HepG2 (cell line): Measurements from ENCODE around the gene MUTYH. TPM values are rescaled to one million over a fixed set of nuclear protein-coding genes. Genes with fewer than 3 reads are reported as not detected.

Source experiments
- ARNT ChIP-seq: fragments of 450-650 bp; IDR thresholded peaks from 2 replicates; pipeline ENCODE4 v1.6.1; 2017
- BORCS8-MEF2B ChIP-seq: sonication (generic); formaldehyde crosslinking; IDR thresholded peaks from 2 replicates; pipeline ENCODE4 v1.8.0; 2022; ENCODE audit warnings: mild to moderate bottlenecking, missing genetic modification reagents
- CEBPB ChIP-seq: IDR thresholded peaks from 2 replicates; pipeline ENCODE4 v1.6.1; 2011; ENCODE audit warnings: low read depth, low read length, improper control_type of control experiment, borderline replicate concordance
- DBP ChIP-seq: sonication (generic); formaldehyde crosslinking; IDR thresholded peaks from 2 replicates; pipeline ENCODE4 v1.4.0; 2020; ENCODE audit warnings: missing genetic modification reagents; ENCODE audit errors: not compliant biosample characterization
- DMTF1 ChIP-seq: sonication (generic); formaldehyde crosslinking; IDR thresholded peaks from 2 replicates; pipeline ENCODE4 v1.4.0; 2020; ENCODE audit warnings: mild to moderate bottlenecking, missing genetic modification reagents
- HINFP ChIP-seq: sonication (generic); formaldehyde crosslinking; IDR thresholded peaks from 2 replicates; pipeline ENCODE4 v1.4.0; 2020; ENCODE audit warnings: low read depth, mild to moderate bottlenecking, missing genetic modification reagents
- IRF1 ChIP-seq: sonication (generic); formaldehyde crosslinking; IDR thresholded peaks from 2 replicates; pipeline ENCODE4 v1.4.0; 2020; ENCODE audit warnings: low read depth, mild to moderate bottlenecking, missing genetic modification reagents
- KDM4B ChIP-seq: sonication (generic); formaldehyde crosslinking; IDR thresholded peaks from 2 replicates; pipeline ENCODE4 v1.4.0; 2020; ENCODE audit warnings: missing genetic modification reagents
- MIXL1 ChIP-seq: IDR thresholded peaks from 2 replicates; pipeline ENCODE4 v1.6.1; 2016
- RBM39 ChIP-seq: fragments of 200-400 bp; formaldehyde crosslinking; IDR thresholded peaks from one replicate; pipeline ENCODE4 v1.6.1; 2018; ENCODE audit warnings: antibody characterized with exemption, mild to moderate bottlenecking, low read depth, low read length; ENCODE audit not compliant: poor library complexity, severe bottlenecking
- SIN3A ChIP-seq: IDR thresholded peaks from 2 replicates; pipeline ENCODE4 v1.6.1; 2011; ENCODE audit warnings: low read depth, mild to moderate bottlenecking, control low read depth, low read length, borderline replicate concordance
- ZBTB26 ChIP-seq: IDR thresholded peaks from 2 replicates; pipeline ENCODE4 v1.6.1; 2016; ENCODE audit warnings: missing compliant biosample characterization, missing genetic modification reagents, borderline replicate concordance
- ZBTB42 ChIP-seq: sonication (generic); formaldehyde crosslinking; IDR thresholded peaks from 2 replicates; pipeline ENCODE4 v1.5.0; 2020; ENCODE audit warnings: mild to moderate bottlenecking, missing genetic modification reagents
- ZNF256 ChIP-seq: sonication (generic); formaldehyde crosslinking; conservative IDR thresholded peaks from 2 replicates; pipeline ENCODE4 v1.4.0; 2020; ENCODE audit warnings: missing genetic modification reagents
- ZNF616 ChIP-seq: sonication (generic); formaldehyde crosslinking; IDR thresholded peaks from 2 replicates; pipeline ENCODE4 v1.5.0; 2020; ENCODE audit warnings: low read depth, mild to moderate bottlenecking, missing genetic modification reagents
- ZNF672 ChIP-seq: sonication (generic); formaldehyde crosslinking; IDR thresholded peaks from 2 replicates; pipeline ENCODE4 v1.8.1; 2022; ENCODE audit warnings: missing genetic modification reagents
- ZNF816 ChIP-seq: sonication (generic); formaldehyde crosslinking; IDR thresholded peaks from 2 replicates; pipeline ENCODE4 v1.8.0; 2022; ENCODE audit warnings: missing genetic modification reagents, mild to moderate bottlenecking, borderline replicate concordance
- ZNF839 ChIP-seq: sonication (generic); formaldehyde crosslinking; IDR thresholded peaks from 2 replicates; pipeline ENCODE4 v1.4.0; 2020; ENCODE audit warnings: missing genetic modification reagents, mild to moderate bottlenecking, borderline replicate concordance
- ZZZ3 ChIP-seq: sonication (generic); formaldehyde crosslinking; IDR thresholded peaks from 2 replicates; pipeline ENCODE4 v1.4.0; 2020; ENCODE audit warnings: missing genetic modification reagents, mild to moderate bottlenecking, borderline replicate concordance
- polyA plus RNA-seq, 8 experiments: library from polyadenylated mRNA; depleted of rRNA in 3 of 8; stranded (reverse) in 7 of 8; unstranded in 1 of 8; fragments of >200 nt; fragmentation: Illumina TruSeq in 4 of 8; extraction: Trizol in 4 of 8; gene quantifications; 2 replicates each; pipeline versions ENCODE4 v1.2.1 to v1.2.3, GENCODE V29; 2011 to 2016; ENCODE audit warnings: low read depth in 4 of 8, missing spikeins in 1 of 8, mixed read lengths in 1 of 8; ENCODE audit not compliant: insufficient read depth in 1 of 8
- total RNA-seq, 5 experiments: library from RNA; depleted of rRNA; stranded (reverse); fragments of >200 nt; fragmentation: Illumina TruSeq; extraction: Trizol; gene quantifications; 2 replicates each; pipeline ENCODE4 v1.2.3, GENCODE V29; 2016; ENCODE audit warnings: low read depth in 1 of 5

Gene MUTYH
- total and polyA plus RNA-seq, 2 of the 13 experiments (the other 11 are each of a cell fraction or from before 2014, with no cell fraction given) = 16.3 to 17.1 TPM

DNA sequence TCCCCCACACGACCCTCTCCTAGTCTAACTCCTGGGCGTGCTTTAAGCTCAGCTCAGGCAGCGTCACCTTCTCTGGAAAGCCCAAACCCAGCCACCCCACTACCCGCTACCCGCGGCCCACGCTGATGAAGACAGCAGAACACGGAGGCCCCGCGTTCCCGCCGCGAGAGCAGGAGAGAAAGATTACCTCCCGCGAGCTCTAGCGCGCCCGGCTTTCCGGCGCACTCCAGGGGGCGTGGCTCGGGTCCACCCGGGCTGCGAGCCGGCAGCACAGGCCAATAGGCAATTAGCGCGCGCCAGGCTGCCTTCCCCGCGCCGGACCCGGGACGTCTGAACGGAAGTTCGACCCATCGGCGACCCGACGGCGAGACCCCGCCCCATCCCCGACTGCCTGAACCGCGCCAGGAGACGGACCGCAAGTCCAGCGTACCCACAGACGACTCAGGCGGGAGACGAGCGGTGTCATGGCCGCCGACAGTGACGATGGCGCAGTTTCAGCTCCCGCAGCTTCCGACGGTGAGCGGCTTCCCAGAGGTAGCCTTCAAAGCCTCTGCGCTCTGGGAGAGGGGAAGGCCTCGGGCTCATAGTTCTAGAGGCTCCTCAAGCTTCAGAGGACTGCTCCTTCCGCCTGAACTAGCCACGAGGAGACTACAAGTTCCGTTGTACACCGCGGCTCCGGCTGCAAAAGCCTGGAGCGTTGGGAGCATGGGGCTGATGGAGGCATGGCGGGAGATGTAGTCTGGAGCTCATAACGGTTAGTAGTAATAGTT lies at the start of gene MUTYH, which contains the start of gene TOE1 (continued):
- TF ChIP-seq IRF1 (CRISPR knock-in tag) (0 out of 2 replicates have a peak, but pooled peaks have one; percentile 16), ZBTB42 (peak; percentile 85), MIXL1 (peak; percentile 49; the same call in 1 of the 2 replicates), ZNF839 (CRISPR knock-in tag) (no peak; the same call in 1 of the 2 replicates), DBP (CRISPR knock-in tag) (peak; percentile 86), BORCS8-MEF2B (peak; percentile 77), SIN3A (peak; percentile 73), ZNF616 (CRISPR knock-in tag) (0 out of 2 replicates have a peak, but pooled peaks have one; percentile 83), ZBTB26 (CRISPR knock-in tag) (no peak; the same call in 1 of the 2 replicates), ZZZ3 (CRISPR knock-in tag) (peak; percentile 17; the same call in 1 of the 2 replicates), RBM39 (no peak), ZNF256 (CRISPR knock-in tag) (0 out of 2 replicates have a peak, but pooled peaks have one; percentile 51), CEBPB (no peak), KDM4B (0 out of 2 replicates have a peak, but pooled peaks have one; percentile 5), ZNF816 (CRISPR knock-in tag) (no peak), DMTF1 (CRISPR knock-in tag) (0 out of 2 replicates have a peak, but pooled peaks have one; percentile 7), ARNT (no peak), ZNF672 (no peak), HINFP (peak; percentile 59; the same call in 1 of the 2 replicates)
